ENCODE results near the gene TWF1. TPM values are rescaled to one million over a fixed set of nuclear protein-coding genes. Genes with fewer than 3 reads are reported as not detected.

The TWF1 gene
- total RNA-seq, 6 experiments from 2014 or later, result 146 to 165 (median 153) TPM

DNA sequence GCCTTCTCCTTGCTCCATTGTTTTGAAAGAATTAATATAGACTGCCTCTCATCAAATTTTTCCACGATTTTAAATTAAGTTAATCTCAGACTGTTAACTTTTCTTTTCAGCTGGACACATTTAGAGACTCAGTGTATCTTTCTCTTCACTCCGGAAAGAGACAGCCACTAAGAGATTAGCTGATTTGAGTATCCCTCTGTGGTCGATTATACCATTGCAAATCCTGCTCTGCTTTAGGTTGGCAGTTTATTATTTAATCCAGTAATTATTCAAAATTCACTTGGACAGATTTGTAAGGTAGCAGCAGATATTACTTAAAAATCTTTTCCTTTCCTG lies 588 bp upstream of the TWF1 start:
- DNase-seq, result no peak
- TF ChIP-seq, protein P1, sequence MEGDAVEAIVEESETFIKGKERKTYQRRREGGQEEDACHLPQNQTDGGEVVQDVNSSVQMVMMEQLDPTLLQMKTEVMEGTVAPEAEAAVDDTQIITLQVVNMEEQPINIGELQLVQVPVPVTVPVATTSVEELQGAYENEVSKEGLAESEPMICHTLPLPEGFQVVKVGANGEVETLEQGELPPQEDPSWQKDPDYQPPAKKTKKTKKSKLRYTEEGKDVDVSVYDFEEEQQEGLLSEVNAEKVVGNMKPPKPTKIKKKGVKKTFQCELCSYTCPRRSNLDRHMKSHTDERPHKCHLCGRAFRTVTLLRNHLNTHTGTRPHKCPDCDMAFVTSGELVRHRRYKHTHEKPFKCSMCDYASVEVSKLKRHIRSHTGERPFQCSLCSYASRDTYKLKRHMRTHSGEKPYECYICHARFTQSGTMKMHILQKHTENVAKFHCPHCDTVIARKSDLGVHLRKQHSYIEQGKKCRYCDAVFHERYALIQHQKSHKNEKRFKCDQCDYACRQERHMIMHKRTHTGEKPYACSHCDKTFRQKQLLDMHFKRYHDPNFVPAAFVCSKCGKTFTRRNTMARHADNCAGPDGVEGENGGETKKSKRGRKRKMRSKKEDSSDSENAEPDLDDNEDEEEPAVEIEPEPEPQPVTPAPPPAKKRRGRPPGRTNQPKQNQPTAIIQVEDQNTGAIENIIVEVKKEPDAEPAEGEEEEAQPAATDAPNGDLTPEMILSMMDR (IDR thresholded peaks at IDR 0.05), result no peak

DNA sequence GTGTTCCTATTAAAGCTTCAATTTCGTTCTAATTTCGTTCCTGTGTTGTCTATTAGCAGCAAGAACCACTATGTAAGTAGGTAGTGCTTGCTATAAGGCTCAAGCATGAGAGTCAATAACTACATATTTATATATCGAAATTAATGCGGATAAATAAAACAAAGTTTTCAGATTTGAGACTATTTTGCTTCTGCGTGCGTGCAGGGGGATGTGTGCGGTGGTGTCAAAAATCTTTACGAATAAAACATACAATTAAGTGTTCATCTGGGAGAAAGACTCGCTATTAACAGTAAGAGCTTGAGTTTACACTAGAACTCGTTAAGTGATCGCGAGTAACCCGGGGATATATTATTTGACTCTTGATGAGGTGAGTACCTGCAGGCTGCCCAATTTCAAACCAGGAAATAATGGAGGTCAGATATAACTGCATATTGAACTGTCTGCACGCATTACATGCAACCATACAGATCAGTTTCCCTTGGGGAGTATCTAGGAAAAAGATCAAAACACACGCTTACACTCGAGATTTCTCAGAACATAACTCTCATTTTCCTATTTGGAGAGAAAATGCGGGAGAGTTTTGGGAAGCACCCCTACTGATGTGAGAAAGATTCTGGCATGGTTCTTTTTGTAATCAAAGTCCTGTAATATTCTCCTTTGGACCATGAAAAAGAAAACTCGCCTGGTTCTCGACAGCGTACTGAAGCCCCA lies 813 bp downstream of the TWF1 start:
- peak overlapping the region; percentile 99 for H3K27ac Mint-ChIP-seq
- peaks cover 4% of the 10 kb centered on the region for H3K36me3 Mint-ChIP-seq (ENCODE audit: low read depth)
- no peaks in the 10 kb centered on the region for H3K27me3 Mint-ChIP-seq (ENCODE audit: insufficient read depth)
- TF ChIP-seq, protein P1 (IDR thresholded peaks at IDR 0.05), result no peak
- peak overlapping the region; percentile 95 for H3K4me3 Mint-ChIP-seq
- DNase-seq, result no peak
- peaks cover 29% of the 10 kb centered on the region for H3K4me1 Mint-ChIP-seq (ENCODE audit: low read depth)
- no peaks in the 10 kb centered on the region for H3K9me3 Mint-ChIP-seq

More for the DNA sequence above, 588 bp upstream of the TWF1 start:
- peaks cover 29% of the 10 kb centered on the region for H3K4me1 Mint-ChIP-seq (ENCODE audit: low read depth)
- H3K27me3 Mint-ChIP-seq (ENCODE audit: insufficient read depth), result no peaks in the 10 kb centered on the region
- H3K36me3 Mint-ChIP-seq (ENCODE audit: low read depth), result peaks cover 4% of the 10 kb centered on the region; the same call in 1 of the 2 replicates
- H3K27ac Mint-ChIP-seq, result peak overlapping the region; percentile 99
- no peaks in the 10 kb centered on the region for H3K9me3 Mint-ChIP-seq
- H3K4me3 Mint-ChIP-seq, result peak overlapping the region; percentile 95

DNA sequence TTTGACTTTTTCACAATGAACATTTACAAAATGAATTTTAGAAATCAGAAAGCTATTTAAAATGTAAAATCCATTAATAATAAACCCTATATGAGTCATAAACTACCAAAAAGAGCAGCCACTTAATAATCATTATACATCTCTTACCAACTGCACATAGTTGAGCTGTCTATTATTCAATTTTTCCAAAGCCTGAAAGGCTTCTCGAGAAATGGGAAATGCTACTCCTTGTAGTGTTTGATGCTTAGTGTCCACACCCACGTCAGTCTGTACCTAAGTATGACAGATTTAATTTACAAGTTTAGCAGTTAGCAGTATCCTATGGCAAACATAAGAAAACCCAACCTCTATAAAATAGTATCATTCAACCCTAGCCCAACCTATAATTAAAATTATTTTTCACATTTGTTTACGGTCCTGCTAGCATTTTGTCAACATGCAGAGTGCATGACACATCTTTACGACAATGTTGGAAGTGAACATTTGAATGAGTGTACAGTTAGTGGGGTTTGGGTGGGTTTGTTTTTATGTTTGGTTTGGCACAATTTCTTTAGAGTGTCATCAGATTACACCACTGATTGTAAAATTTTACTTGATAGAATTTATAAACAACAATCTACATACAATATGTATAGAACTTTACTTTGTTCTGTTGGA lies 8.4 kb downstream of the TWF1 start:
- H3K36me3 Mint-ChIP-seq (ENCODE audit: low read depth), result peaks cover 22% of the 10 kb centered on the region

DNA sequence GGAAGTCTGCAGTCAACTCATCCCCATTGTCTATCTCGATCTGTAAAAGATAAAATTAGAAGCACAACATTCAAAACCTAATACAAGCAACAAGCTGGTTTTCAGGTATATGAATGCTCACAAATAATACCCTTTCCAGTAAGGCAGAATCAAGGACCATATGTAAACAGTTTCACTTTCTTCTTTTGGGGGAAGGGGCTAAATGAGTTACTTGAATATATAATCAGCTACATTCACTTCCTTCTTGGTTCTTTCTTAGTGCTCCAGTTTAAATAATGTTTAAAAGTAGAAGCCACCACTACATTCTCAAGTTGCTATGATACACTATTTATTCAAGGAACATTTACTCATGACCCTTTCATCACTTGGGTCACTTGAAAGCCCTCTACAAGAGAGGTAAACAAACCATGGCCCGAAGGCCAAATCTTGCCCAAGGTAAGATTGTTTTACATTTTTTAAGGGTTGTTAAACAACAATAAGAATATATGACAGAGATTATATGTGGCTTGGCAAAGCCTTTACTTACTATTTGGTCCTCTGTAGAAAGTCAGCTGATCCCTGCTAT lies 10.3 kb downstream of the TWF1 start:
- H3K9me3 Mint-ChIP-seq, result no peaks in the 10 kb centered on the region
- DNase-seq, result no peak
- no peaks in the 10 kb centered on the region for H3K27me3 Mint-ChIP-seq (ENCODE audit: insufficient read depth)
- peaks cover 22% of the 10 kb centered on the region for H3K36me3 Mint-ChIP-seq (ENCODE audit: low read depth)
- no peaks in the 10 kb centered on the region for H3K4me1 Mint-ChIP-seq (ENCODE audit: low read depth)
- H3K4me3 Mint-ChIP-seq, result no peak overlapping the region
- TF ChIP-seq, protein P1 (IDR thresholded peaks at IDR 0.05), result no peak
- H3K27ac Mint-ChIP-seq, result no peak overlapping the region

More for the DNA sequence above, 8.4 kb downstream of the TWF1 start:
- no peaks in the 10 kb centered on the region for H3K9me3 Mint-ChIP-seq
- no peaks in the 10 kb centered on the region for H3K27me3 Mint-ChIP-seq (ENCODE audit: insufficient read depth)
- no peak for DNase-seq
- no peaks in the 10 kb centered on the region for H3K4me1 Mint-ChIP-seq (ENCODE audit: low read depth)
- no peak overlapping the region for H3K27ac Mint-ChIP-seq
- TF ChIP-seq, protein P1 (IDR thresholded peaks at IDR 0.05), result no peak
- H3K4me3 Mint-ChIP-seq, result no peak overlapping the region

DNA sequence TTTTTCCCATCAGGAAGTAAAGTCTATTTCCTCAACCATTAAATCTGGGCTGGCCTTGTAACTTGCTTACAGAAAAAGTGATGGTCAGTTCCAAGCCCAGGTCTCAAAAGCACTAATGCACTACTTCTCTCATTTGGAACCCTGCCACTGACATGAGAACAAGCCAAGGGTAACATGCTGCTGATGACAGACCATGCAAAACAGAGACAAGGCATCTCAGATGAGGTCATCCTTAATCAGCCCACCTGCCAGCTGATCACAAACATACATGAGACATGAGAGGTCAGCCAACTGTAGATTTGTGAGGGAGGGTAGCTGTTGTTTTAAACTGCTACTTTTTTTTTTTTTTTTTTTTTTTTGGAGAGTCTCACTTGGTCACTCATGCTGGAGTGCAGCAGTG lies 16.2 kb downstream of the TWF1 start:
- Mint-ChIP-seq H3K36me3 (ENCODE audit: low read depth) (peaks cover 6% of the 10 kb centered on the region), H3K27ac (no peak overlapping the region), H3K9me3 (no peaks in the 10 kb centered on the region), H3K4me1 (ENCODE audit: low read depth) (no peaks in the 10 kb centered on the region), H3K4me3 (no peak overlapping the region), H3K27me3 (ENCODE audit: insufficient read depth) (no peaks in the 10 kb centered on the region; the same call in 1 of the 2 replicates)
- TF ChIP-seq, protein P1 (IDR thresholded peaks at IDR 0.05), result no peak
- DNase-seq, result no peak

Measured in HFFc6 (cell line).